Suprapubic skin (tissue), 4 donors: ENCODE data around the gene LRRC73. TPM values are rescaled to one million over a fixed set of nuclear protein-coding genes. Genes with fewer than 3 reads are reported as not detected.
A peak's percentile ranks its signal among the peaks of the same experiment; 100 is the strongest.

Experiments
- DNase-seq, 2 donors: peaks; one replicate each; pipeline ENCODE4 v3.0.0-alpha.2; 2019; ENCODE audit warnings: low spot score in 2 of 2
- H3K27ac ChIP-seq: fragments of 200-600 bp; sonication (generic); one replicate; pipeline ENCODE4 v1.5.1; 2019
- H3K27me3 ChIP-seq: fragments of 200-600 bp; sonication (generic); one replicate; pipeline ENCODE4 v1.5.1; 2019
- H3K36me3 ChIP-seq: fragments of 200-600 bp; sonication (generic); one replicate; pipeline ENCODE4 v1.5.1; 2019
- H3K4me1 ChIP-seq: fragments of 200-600 bp; sonication (generic); one replicate; pipeline ENCODE4 v1.5.1; 2019
- H3K4me3 ChIP-seq: fragments of 200-600 bp; sonication (generic); one replicate; pipeline ENCODE4 v1.5.1; 2019; ENCODE audit warnings: mild to moderate bottlenecking
- H3K9me3 ChIP-seq: fragments of 200-600 bp; sonication (generic); one replicate; pipeline ENCODE4 v1.5.1; 2019
- CTCF ChIP-seq, 2 donors: fragments of 200-600 bp in 1 of 2; fragments of 450-650 bp in 1 of 2; sonication (generic) in 1 of 2; IDR thresholded peaks; one replicate each; pipeline ENCODE4 v1.5.1; 2016 to 2019; ENCODE audit warnings: antibody characterized with exemption in 2 of 2, mild to moderate bottlenecking in 1 of 2, moderate library complexity in 1 of 2
- EP300 ChIP-seq: sonication (generic); formaldehyde crosslinking; IDR thresholded peaks from one replicate; pipeline ENCODE4 v1.6.1; 2017; ENCODE audit warnings: antibody characterized with exemption
- POLR2A ChIP-seq, 2 donors: fragments of 450-650 bp; IDR thresholded peaks; one replicate each; pipeline ENCODE4 v1.6.1; 2017; ENCODE audit warnings: antibody characterized with exemption in 2 of 2, mild to moderate bottlenecking in 2 of 2, moderate library complexity in 2 of 2
- POLR2AphosphoS5 ChIP-seq, 3 donors: sonication (generic); formaldehyde crosslinking; IDR thresholded peaks; one replicate each; pipeline ENCODE4 v1.6.1; 2017; ENCODE audit warnings: antibody characterized with exemption in 3 of 3
- WGBS: methylation state at CpG from one replicate; pipeline ENCODE4 v1.1.5; 2018; 5-methylcytosine and 5-hydroxymethylcytosine counted together
- total RNA-seq, 4 donors: library from RNA; depleted of rRNA; stranded (reverse); fragments of >200 nt; gene quantifications; one replicate each; pipeline ENCODE4 v1.1.0, GENCODE V29; 2016

LRRC73 gene
- total RNA-seq, 4 donors from 2014 or later = 0.34 to 0.42 TPM; not detected in 2

- Histone ChIP-seq H3K27me3 (no peaks in the 10 kb centered on the region), H3K9me3 (no peaks in the 10 kb centered on the region), H3K4me3 (no peak overlapping the region), H3K4me1 (peaks cover 72% of the 10 kb centered on the region), H3K27ac (peak overlapping the region; percentile 43), H3K36me3 (peaks cover 10% of the 10 kb centered on the region)
- DNase-seq = no peak
- TF ChIP-seq CTCF (IDR thresholded peaks at IDR 0.05) = no peak
- no peak for TF ChIP-seq EP300
- TF ChIP-seq POLR2AphosphoS5 (IDR thresholded peaks at IDR 0.05) = no peak
- no peak for TF ChIP-seq POLR2A (IDR thresholded peaks at IDR 0.05)
- WGBS = 91% methylated on average over 6 of the region's 6 CpGs
These were observed 15.8 kb downstream of the LRRC73 start for GRCh38 chr6:43494321-43494720.

GRCh38 chr6:43493833-43494232 is 16.3 kb downstream of the LRRC73 start:
- WGBS = 77% methylated on average over 7 of the region's 7 CpGs

GRCh38 chr6:43493230-43493629 is 16.9 kb downstream of the LRRC73 start:
- Histone ChIP-seq H3K9me3 (no peaks in the 10 kb centered on the region), H3K4me1 (peaks cover 82% of the 10 kb centered on the region), H3K27ac (peak overlapping the region; percentile 34), H3K27me3 (no peaks in the 10 kb centered on the region), H3K36me3 (no peaks in the 10 kb centered on the region), H3K4me3 (no peak overlapping the region)
- DNase-seq = no peak
- no peak for TF ChIP-seq EP300
- 53% methylated on average over 2 of the region's 2 CpGs for WGBS

More at GRCh38 chr6:43493833-43494232, 16.3 kb downstream of the LRRC73 start:
- no peak for TF ChIP-seq EP300
- no peak for TF ChIP-seq POLR2AphosphoS5 (IDR thresholded peaks at IDR 0.05)
- no peak for TF ChIP-seq POLR2A (IDR thresholded peaks at IDR 0.05)
- no peak for TF ChIP-seq CTCF (IDR thresholded peaks at IDR 0.05)
- Histone ChIP-seq H3K27ac (peak overlapping the region; percentile 43), H3K9me3 (no peaks in the 10 kb centered on the region), H3K27me3 (no peaks in the 10 kb centered on the region), H3K4me1 (peaks cover 77% of the 10 kb centered on the region), H3K4me3 (no peak overlapping the region), H3K36me3 (peaks cover 5% of the 10 kb centered on the region)
- DNase-seq = no peak

- Histone ChIP-seq H3K4me3 (no peak overlapping the region), H3K4me1 (peaks cover 82% of the 10 kb centered on the region), H3K27me3 (no peaks in the 10 kb centered on the region), H3K27ac (no peak overlapping the region), H3K36me3 (no peaks in the 10 kb centered on the region), H3K9me3 (no peaks in the 10 kb centered on the region)
- WGBS = 47% methylated on average over 3 of the region's 3 CpGs
- TF ChIP-seq POLR2AphosphoS5 (IDR thresholded peaks at IDR 0.05) (no peak), POLR2A (IDR thresholded peaks at IDR 0.05) (no peak), EP300 (no peak), CTCF (IDR thresholded peaks at IDR 0.05) (no peak)
- DNase-seq = no peak
These were observed 17.5 kb downstream of the LRRC73 start for GRCh38 chr6:43492673-43493072.

- Histone ChIP-seq H3K27me3 (no peaks in the 10 kb centered on the region), H3K4me1 (peaks cover 75% of the 10 kb centered on the region), H3K9me3 (no peaks in the 10 kb centered on the region), H3K4me3 (no peak overlapping the region), H3K27ac (no peak overlapping the region), H3K36me3 (no peaks in the 10 kb centered on the region)
- DNase-seq = peak in 1 of 2 donors; percentile 88
- 19% methylated on average over 8 of the region's 10 CpGs for WGBS
- TF ChIP-seq POLR2A (IDR thresholded peaks at IDR 0.05) (no peak), CTCF (IDR thresholded peaks at IDR 0.05) (no peak), POLR2AphosphoS5 (IDR thresholded peaks at IDR 0.05) (no peak), EP300 (no peak)
These were observed 18.1 kb downstream of the LRRC73 start for GRCh38 chr6:43491750-43492661.
